HUES64 (cell line): ENCODE results near the gene ZBTB33.

Source experiments
- H3K27ac ChIP-seq: 2 replicates; pipeline ENCODE4 v1.7.0; 2013; ENCODE audit warnings: low read depth, low read length, inconsistent platforms
- H3K27me3 ChIP-seq: 2 replicates; pipeline ENCODE4 v1.6.1; 2013; ENCODE audit warnings: mild to moderate bottlenecking, low read length; ENCODE audit not compliant: insufficient read depth
- H3K36me3 ChIP-seq: 2 replicates; pipeline ENCODE4 v1.6.1; 2013; ENCODE audit warnings: mild to moderate bottlenecking, low read length; ENCODE audit not compliant: insufficient read depth
- H3K4me1 ChIP-seq: 2 replicates; pipeline ENCODE4 v1.6.1; 2013; ENCODE audit warnings: mild to moderate bottlenecking, low read length, moderate library complexity; ENCODE audit not compliant: insufficient read depth
- H3K4me3 ChIP-seq: 2 replicates; pipeline ENCODE4 v1.5.1; 2013; ENCODE audit warnings: mild to moderate bottlenecking, low read length, moderate library complexity
- H3K9ac ChIP-seq: 2 replicates; pipeline ENCODE4 v1.6.1; 2013; ENCODE audit warnings: mild to moderate bottlenecking, low read depth, low read length
- H3K9me3 ChIP-seq: 2 replicates; pipeline ENCODE4 v1.6.1; 2013; ENCODE audit warnings: low read depth, low read length; ENCODE audit not compliant: insufficient read depth
- WGBS: fragments of 150-250, 120-280 bp; methylation state at CpG from one replicate; pipeline ENCODE4 v1.1.7; 2013; ENCODE audit warnings: missing lambda C conversion rate; 5-methylcytosine and 5-hydroxymethylcytosine counted together

The ZBTB33 gene

DNA sequence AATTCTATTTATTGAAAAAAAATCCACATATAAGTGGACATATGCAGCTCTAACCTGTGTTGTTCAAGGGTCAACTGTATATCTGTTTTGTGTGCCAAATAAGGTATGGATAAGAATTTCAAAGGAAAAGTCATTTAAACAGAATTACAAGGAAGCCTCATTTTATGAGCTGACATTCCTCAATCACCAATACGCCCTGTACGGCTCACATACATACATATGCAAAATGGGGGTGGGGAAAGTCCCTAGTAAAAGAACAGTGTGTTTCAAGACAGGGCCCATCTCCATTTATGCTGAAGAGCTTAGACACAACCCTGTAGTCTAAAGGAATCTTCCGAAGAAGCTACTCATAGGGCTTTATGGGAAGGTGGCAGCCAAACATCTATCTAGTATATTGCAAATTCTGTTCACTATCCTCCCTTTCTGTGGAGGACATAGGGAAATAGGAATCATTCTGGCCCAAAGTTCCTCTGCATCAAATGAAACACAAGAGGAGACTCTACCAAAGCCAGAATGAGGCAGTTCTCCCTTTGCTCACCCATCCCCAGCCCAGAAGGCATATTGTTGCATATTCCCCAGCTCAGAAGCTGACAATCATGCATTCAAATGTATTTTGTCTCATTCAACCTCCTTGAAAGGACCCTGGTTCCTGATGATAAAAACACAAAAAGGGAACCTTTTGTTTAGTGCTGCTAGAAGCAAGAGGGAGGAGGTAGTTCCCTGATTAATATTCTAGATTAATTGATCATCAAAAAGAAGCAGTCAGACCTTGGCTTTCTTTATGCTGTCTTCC lies 13.7 kb upstream of the ZBTB33 start:
- Histone ChIP-seq H3K4me1 (peaks cover 12% of the 10 kb centered on the region), H3K36me3 (no peaks in the 10 kb centered on the region), H3K27me3 (no peaks in the 10 kb centered on the region), H3K9ac (no peak overlapping the region), H3K4me3 (no peak overlapping the region), H3K27ac (no peak overlapping the region), H3K9me3 (peaks cover 5% of the 10 kb centered on the region; the same call in 1 of the 2 replicates)
- no CpG with 5 or more reads among the region's 3 CpGs for WGBS

DNA sequence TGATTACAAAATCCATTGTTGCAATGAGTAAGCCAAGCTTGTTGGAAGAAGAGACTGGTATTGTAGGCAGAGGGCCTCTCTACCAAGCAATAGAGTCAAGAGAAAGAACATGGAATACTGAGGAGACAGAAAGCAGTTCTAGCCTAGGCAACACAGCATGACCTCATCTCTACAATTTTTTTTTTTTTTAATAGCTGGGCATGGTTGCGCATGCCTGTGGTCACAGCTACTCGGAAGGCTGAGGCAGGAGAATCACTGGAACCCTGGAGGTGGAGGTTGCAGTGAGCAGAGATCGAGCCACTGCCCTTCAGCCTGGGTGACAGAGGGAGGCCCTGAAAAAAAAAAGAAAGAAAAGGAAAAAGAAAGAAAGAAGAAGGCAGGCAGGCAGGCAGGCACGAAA lies 11.7 kb upstream of the ZBTB33 start:
- H3K9ac ChIP-seq = no peak overlapping the region
- H3K4me1 ChIP-seq = peaks cover 12% of the 10 kb centered on the region
- no peak overlapping the region for H3K4me3 ChIP-seq
- 93% methylated on average over 4 of the region's 4 CpGs for WGBS
- H3K27me3 ChIP-seq = no peaks in the 10 kb centered on the region
- H3K36me3 ChIP-seq = no peaks in the 10 kb centered on the region
- H3K27ac ChIP-seq = no peak overlapping the region
- H3K9me3 ChIP-seq = no peaks in the 10 kb centered on the region

GRCh38 chrX:120242813-120243212 lies 7.8 kb upstream of the ZBTB33 start:
- WGBS = 90% methylated on average over 4 of the region's 5 CpGs
- Histone ChIP-seq H3K9ac (no peak overlapping the region), H3K4me3 (no peak overlapping the region), H3K36me3 (no peaks in the 10 kb centered on the region), H3K27me3 (peaks cover 12% of the 10 kb centered on the region), H3K9me3 (no peaks in the 10 kb centered on the region), H3K27ac (no peak overlapping the region), H3K4me1 (no peaks in the 10 kb centered on the region; the same call in 1 of the 2 replicates)

DNA sequence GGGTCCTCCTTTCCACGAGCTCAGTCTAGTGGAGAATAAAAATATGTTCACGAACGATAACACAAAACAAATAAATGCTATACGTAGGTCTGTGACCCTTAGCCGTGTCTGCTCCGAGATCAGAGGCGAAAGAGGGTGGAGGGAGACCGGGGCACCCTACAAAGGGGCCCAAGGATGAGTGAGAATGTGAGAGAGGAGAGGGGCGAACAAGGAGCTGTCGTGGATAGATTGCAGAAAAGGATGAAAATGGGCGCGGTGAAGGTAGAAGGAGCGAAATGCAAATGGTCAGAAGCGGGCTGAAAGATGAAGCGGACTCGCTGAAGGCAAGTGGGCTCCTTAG lies 6.2 kb upstream of the ZBTB33 start:
- Histone ChIP-seq H3K9me3 (no peaks in the 10 kb centered on the region), H3K27me3 (peaks cover 28% of the 10 kb centered on the region), H3K27ac (peak overlapping the region; percentile 68; the same call in 1 of the 2 replicates), H3K36me3 (no peaks in the 10 kb centered on the region), H3K4me1 (no peaks in the 10 kb centered on the region; the same call in 1 of the 2 replicates), H3K9ac (peak overlapping the region; percentile 83), H3K4me3 (peak overlapping the region; percentile 90)
- WGBS = 1% methylated on average over 13 of the region's 16 CpGs

DNA sequence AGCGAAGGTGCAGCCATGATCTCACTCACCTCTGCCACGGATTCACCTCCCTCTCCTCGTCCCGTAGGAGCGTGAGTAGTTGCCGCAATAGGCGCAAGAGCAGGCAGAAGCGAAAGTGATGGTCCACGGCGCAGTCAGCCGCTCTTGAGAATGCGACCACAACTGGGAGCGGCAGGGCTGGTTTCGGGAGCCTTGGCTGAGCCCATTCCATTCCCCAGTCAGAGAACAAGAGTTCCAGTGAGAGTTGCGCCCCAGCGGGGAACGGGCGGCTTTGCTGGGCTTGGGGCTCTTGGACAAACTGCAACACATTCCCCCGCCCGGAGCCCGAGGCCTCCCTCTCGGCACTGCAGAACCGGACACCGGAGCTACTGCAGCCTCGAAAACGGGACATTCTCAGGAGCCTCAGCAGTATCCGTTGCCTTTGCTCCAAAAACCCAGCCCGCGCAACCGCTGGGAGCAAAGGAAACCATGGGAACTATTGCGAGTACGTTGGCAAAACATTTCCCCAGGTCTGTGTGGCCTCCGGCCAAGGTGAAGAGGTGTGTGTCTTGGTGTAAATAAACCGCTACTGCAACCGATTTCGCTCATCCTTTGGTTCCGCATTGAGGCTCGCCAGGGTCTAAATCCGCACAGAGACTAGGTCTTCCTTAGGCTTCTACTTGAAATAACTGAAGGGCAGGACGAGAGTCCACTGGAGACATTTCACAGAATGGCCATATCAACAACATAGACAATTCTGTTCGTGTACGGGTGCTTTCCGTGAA lies 5.7 kb upstream of the ZBTB33 start:
- no peaks in the 10 kb centered on the region; the same call in 1 of the 2 replicates for H3K4me1 ChIP-seq
- H3K27me3 ChIP-seq = peaks cover 32% of the 10 kb centered on the region
- H3K9me3 ChIP-seq = no peaks in the 10 kb centered on the region
- peak overlapping the region; percentile 68; the same call in 1 of the 2 replicates for H3K27ac ChIP-seq
- 1% methylated on average over 40 of the region's 43 CpGs for WGBS
- H3K4me3 ChIP-seq = peak overlapping the region; percentile 90
- no peaks in the 10 kb centered on the region for H3K36me3 ChIP-seq
- H3K9ac ChIP-seq = peak overlapping the region; percentile 83

GRCh38 chrX:120251471-120252011 lies 929 bp downstream of the ZBTB33 start:
- Histone ChIP-seq H3K4me1 (peaks cover 6% of the 10 kb centered on the region; the same call in 1 of the 2 replicates), H3K9ac (peak overlapping the region; percentile 92), H3K36me3 (peaks cover 23% of the 10 kb centered on the region), H3K4me3 (peak overlapping the region; percentile 86), H3K9me3 (no peaks in the 10 kb centered on the region), H3K27ac (no peak overlapping the region; the same call in 1 of the 2 replicates), H3K27me3 (peaks cover 30% of the 10 kb centered on the region)
- WGBS = 2% methylated on average over 28 of the region's 28 CpGs

DNA sequence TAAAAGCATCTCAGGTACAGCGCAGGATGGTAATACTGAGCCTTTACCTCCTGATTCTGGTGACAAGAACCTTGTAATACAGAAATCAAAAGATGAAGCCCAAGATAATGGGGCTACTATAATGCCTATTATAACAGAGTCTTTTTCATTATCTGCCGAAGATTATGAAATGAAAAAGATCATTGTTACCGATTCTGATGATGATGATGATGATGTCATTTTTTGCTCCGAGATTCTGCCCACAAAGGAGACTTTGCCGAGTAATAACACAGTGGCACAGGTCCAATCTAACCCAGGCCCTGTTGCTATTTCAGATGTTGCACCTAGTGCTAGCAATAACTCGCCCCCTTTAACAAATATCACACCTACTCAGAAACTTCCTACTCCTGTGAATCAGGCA lies 3.2 kb downstream of the ZBTB33 start:
- Histone ChIP-seq H3K27me3 (peaks cover 13% of the 10 kb centered on the region; the same call in 1 of the 2 replicates), H3K36me3 (peaks cover 23% of the 10 kb centered on the region), H3K4me1 (peaks cover 6% of the 10 kb centered on the region; the same call in 1 of the 2 replicates), H3K9me3 (no peaks in the 10 kb centered on the region), H3K9ac (no peak overlapping the region), H3K27ac (no peak overlapping the region), H3K4me3 (no peak overlapping the region)
- WGBS = 92% methylated on average over 6 of the region's 6 CpGs

DNA sequence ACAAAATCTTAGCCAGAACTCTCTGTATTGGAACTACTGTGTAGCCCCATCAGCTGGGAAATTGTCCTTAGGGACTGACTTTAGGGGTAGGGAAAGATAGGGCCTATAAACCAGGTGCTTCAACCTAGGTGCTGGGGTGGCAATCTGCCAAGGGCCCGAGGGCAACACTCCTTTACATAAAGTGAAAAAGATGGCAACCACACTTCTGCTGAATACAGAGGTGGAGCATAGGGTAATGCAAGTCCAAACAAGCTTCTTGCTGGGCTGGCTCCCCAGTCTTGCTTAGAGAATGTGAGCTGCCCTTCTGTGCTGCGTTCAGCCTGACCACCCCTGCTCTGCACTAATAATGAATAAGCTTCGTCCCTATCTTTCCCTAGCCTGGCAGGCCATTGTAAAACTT lies 9.8 kb downstream of the ZBTB33 start:
- Histone ChIP-seq H3K4me3 (no peak overlapping the region), H3K27ac (no peak overlapping the region), H3K4me1 (peaks cover 3% of the 10 kb centered on the region; the same call in 1 of the 2 replicates), H3K36me3 (no peaks in the 10 kb centered on the region; the same call in 1 of the 2 replicates), H3K27me3 (no peaks in the 10 kb centered on the region), H3K9ac (no peak overlapping the region), H3K9me3 (no peaks in the 10 kb centered on the region)
- WGBS = 59% methylated on average over 3 of the region's 3 CpGs

DNA sequence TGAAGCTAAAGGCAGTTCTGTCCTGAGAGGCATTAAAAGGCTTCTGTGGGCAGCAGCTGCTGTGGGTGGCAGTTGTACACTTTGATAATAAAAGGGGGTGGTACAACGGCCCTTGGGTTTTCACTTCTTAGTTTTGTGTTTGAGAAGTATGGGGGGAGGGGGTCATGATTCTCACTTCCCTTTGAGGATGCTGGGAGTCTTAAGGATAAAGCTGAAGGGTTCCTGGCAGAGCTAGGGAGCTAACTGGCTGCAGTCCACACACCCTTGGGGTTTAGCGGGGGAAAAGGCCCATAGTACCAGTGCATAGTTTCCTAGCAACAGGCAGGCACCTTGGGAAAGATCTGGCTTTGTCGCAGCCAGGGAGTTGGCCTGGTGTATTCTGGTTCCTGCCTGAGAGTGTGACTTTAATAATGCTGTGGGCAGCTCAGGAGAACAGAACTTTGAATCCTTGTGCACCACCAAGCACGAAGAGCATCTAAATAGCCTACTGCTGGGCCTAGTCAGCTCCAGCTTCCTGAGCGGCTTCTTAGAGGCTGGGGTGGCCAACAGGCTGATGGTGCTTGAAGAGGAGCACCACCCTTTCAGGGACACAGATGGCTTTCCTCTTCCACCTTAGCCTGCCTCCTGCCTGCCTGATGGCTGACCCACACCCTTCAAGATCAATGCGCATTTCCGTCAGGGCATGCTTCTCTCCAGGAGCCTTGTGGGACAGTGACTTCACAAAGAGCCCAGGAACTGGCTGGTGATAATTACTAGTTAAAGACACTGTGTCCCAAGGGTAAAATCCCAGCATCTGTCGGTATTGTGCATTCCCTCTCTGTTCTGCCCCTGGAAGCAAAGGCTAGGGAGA lies 12.5 kb downstream of the ZBTB33 start:
- no peaks in the 10 kb centered on the region for H3K27me3 ChIP-seq
- H3K36me3 ChIP-seq = no peaks in the 10 kb centered on the region
- WGBS = 52% methylated on average over 8 of the region's 8 CpGs
- H3K27ac ChIP-seq = no peak overlapping the region
- no peaks in the 10 kb centered on the region for H3K9me3 ChIP-seq
- no peak overlapping the region for H3K4me3 ChIP-seq
- no peak overlapping the region for H3K9ac ChIP-seq
- H3K4me1 ChIP-seq = peaks cover 3% of the 10 kb centered on the region; the same call in 1 of the 2 replicates

GRCh38 chrX:120264341-120264740 lies 13.7 kb downstream of the ZBTB33 start:
- H3K4me3 ChIP-seq = no peak overlapping the region
- H3K27me3 ChIP-seq = no peaks in the 10 kb centered on the region
- peaks cover 3% of the 10 kb centered on the region; the same call in 1 of the 2 replicates for H3K4me1 ChIP-seq
- H3K27ac ChIP-seq = no peak overlapping the region
- no peaks in the 10 kb centered on the region for H3K9me3 ChIP-seq
- no peaks in the 10 kb centered on the region for H3K36me3 ChIP-seq
- no peak overlapping the region for H3K9ac ChIP-seq
